Liver (tissue), 3 donors: Measurements from ENCODE around the gene HIVEP3.

ENCODE experiments used
- HNF4A ChIP-seq, 2 donors: conservative IDR thresholded peaks; 2 replicates each; pipeline ENCODE4 v1.6.1; 2016; ENCODE audit warnings: antibody characterized with exemption in 2 of 2, mild to moderate bottlenecking in 2 of 2
- HNF4G ChIP-seq: IDR thresholded peaks from 2 replicates; pipeline ENCODE4 v1.6.1; 2016; ENCODE audit warnings: antibody characterized with exemption
- JUND ChIP-seq, 2 donors: IDR thresholded peaks; 2 replicates each; pipeline ENCODE4 v1.6.1; 2016; ENCODE audit warnings: antibody characterized with exemption in 2 of 2
- NR2F2 ChIP-seq: IDR thresholded peaks from 2 replicates; pipeline ENCODE4 v1.6.1; 2016; ENCODE audit warnings: antibody characterized with exemption
- SP1 ChIP-seq: IDR thresholded peaks from 2 replicates; pipeline ENCODE4 v1.6.1; 2018; ENCODE audit warnings: antibody characterized with exemption, mild to moderate bottlenecking
- TAF1 ChIP-seq: conservative IDR thresholded peaks from 2 replicates; pipeline ENCODE4 v1.6.1; 2016; ENCODE audit warnings: antibody characterized with exemption, mild to moderate bottlenecking
- YY1 ChIP-seq: IDR thresholded peaks from 2 replicates; pipeline ENCODE4 v1.6.1; 2016; ENCODE audit warnings: antibody characterized with exemption, mild to moderate bottlenecking
- TF ChIP-seq, protein P1 (sequence below): fragments of 150-350 bp; IDR thresholded peaks from 2 replicates; pipeline ENCODE4 v1.5.1; 2017; ENCODE audit warnings: improper control_type of control experiment, low read depth, low read length; ENCODE audit not compliant: missing input control
- TF ChIP-seq, protein P2 (sequence below): IDR thresholded peaks from 2 replicates; pipeline ENCODE4 v1.6.1; 2016; ENCODE audit warnings: antibody characterized with exemption
- TF ChIP-seq, protein P3 (sequence below): IDR thresholded peaks from 2 replicates; pipeline ENCODE4 v1.6.1; 2016; ENCODE audit warnings: antibody characterized with exemption
- TF ChIP-seq, protein P4 (sequence below): IDR thresholded peaks from 2 replicates; pipeline ENCODE4 v1.6.1; 2016; ENCODE audit warnings: antibody characterized with exemption, mild to moderate bottlenecking
- donor health status: healthy.
- donor health status: healthy.

DNA sequence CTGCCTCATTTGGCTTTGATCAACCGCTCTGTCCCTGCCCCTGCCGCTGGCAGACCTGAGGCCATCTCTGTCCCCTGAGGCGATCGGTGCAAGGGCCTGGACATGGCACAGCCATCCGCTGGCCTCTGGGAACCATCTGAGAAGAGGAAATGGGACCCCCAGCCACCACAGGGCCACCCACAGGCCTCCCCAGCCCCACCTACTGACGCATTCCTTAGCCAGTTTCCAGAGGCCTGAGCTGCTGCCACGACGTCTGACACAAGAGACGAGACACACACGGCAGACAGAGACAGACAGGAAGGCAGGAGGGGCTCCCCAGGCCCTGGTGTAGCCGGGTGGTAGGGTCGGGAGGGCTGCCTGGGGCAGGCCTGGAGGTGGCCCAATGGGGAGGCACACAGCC, 397.0 kb downstream of the HIVEP3 start:
- no peak for TF ChIP-seq SP1
- TF ChIP-seq, protein P1, sequence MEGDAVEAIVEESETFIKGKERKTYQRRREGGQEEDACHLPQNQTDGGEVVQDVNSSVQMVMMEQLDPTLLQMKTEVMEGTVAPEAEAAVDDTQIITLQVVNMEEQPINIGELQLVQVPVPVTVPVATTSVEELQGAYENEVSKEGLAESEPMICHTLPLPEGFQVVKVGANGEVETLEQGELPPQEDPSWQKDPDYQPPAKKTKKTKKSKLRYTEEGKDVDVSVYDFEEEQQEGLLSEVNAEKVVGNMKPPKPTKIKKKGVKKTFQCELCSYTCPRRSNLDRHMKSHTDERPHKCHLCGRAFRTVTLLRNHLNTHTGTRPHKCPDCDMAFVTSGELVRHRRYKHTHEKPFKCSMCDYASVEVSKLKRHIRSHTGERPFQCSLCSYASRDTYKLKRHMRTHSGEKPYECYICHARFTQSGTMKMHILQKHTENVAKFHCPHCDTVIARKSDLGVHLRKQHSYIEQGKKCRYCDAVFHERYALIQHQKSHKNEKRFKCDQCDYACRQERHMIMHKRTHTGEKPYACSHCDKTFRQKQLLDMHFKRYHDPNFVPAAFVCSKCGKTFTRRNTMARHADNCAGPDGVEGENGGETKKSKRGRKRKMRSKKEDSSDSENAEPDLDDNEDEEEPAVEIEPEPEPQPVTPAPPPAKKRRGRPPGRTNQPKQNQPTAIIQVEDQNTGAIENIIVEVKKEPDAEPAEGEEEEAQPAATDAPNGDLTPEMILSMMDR, result no peak
- TF ChIP-seq NR2F2, result no peak
- TF ChIP-seq, protein P2, sequence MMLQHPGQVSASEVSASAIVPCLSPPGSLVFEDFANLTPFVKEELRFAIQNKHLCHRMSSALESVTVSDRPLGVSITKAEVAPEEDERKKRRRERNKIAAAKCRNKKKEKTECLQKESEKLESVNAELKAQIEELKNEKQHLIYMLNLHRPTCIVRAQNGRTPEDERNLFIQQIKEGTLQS, result no peak
- TF ChIP-seq HNF4G, result no peak
- no peak for TF ChIP-seq YY1
- TF ChIP-seq JUND (IDR thresholded peaks at IDR 0.05), result no peak
- TF ChIP-seq TAF1, result no peak
- TF ChIP-seq, protein P3, sequence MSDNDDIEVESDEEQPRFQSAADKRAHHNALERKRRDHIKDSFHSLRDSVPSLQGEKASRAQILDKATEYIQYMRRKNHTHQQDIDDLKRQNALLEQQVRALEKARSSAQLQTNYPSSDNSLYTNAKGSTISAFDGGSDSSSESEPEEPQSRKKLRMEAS, result no peak
- TF ChIP-seq, protein P4, sequence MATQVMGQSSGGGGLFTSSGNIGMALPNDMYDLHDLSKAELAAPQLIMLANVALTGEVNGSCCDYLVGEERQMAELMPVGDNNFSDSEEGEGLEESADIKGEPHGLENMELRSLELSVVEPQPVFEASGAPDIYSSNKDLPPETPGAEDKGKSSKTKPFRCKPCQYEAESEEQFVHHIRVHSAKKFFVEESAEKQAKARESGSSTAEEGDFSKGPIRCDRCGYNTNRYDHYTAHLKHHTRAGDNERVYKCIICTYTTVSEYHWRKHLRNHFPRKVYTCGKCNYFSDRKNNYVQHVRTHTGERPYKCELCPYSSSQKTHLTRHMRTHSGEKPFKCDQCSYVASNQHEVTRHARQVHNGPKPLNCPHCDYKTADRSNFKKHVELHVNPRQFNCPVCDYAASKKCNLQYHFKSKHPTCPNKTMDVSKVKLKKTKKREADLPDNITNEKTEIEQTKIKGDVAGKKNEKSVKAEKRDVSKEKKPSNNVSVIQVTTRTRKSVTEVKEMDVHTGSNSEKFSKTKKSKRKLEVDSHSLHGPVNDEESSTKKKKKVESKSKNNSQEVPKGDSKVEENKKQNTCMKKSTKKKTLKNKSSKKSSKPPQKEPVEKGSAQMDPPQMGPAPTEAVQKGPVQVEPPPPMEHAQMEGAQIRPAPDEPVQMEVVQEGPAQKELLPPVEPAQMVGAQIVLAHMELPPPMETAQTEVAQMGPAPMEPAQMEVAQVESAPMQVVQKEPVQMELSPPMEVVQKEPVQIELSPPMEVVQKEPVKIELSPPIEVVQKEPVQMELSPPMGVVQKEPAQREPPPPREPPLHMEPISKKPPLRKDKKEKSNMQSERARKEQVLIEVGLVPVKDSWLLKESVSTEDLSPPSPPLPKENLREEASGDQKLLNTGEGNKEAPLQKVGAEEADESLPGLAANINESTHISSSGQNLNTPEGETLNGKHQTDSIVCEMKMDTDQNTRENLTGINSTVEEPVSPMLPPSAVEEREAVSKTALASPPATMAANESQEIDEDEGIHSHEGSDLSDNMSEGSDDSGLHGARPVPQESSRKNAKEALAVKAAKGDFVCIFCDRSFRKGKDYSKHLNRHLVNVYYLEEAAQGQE, result no peak
- no peak for TF ChIP-seq HNF4A (conservative IDR thresholded peaks at IDR 0.05)
